Activated T-cell treated with anti-CD3 and anti-CD28 coated beads for 4 hours (primary cell): ENCODE data around the gene RBPJL.

ENCODE experiments used
- DNase-seq: peaks from one replicate; pipeline ENCODE4 v3.0.0-alpha.2; 2020

Gene RBPJL

DNA sequence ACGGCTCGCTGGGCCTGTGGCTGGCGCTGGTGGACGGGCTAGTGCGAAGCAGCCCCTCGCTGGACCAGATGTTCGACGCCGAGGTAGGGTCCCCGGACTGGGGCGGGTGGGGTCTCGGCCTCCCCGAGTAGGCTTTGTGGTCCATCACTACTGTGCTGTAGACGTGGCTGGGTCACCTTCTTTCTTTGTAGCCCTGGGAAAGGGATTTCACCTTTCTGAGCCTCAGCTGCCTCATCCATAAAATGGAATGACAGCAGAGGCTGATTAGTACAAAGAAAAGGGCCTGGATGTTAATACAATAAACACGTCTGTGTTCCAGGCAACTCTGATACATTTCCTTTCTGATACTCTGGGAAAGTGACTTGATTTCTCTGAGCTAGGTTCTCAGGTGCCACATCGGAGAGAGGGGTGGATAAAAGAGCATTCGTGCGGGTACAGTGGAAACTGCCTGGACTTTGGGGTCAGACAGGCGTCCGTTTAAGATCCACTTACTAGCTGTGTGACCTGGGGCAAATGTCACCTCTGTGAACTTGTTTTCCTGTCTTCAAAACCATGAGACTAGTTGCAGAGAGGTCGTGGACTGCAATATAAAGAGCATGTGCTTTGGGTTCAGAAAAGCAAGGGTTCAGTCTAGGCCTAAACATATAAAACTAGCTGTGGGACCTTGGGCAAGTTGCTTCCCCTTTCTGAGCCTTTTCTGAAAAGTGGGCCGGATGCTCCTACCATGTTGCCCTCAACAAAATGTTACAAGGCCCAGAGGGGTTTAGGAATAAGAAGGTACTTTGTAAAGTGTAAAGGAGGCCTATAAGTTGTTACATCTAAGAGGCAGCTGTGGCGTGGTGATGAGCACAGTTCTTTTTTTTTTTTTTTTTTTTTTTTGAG is 57.2 kb downstream of the RBPJL start:
- DNase-seq: no peak

DNA sequence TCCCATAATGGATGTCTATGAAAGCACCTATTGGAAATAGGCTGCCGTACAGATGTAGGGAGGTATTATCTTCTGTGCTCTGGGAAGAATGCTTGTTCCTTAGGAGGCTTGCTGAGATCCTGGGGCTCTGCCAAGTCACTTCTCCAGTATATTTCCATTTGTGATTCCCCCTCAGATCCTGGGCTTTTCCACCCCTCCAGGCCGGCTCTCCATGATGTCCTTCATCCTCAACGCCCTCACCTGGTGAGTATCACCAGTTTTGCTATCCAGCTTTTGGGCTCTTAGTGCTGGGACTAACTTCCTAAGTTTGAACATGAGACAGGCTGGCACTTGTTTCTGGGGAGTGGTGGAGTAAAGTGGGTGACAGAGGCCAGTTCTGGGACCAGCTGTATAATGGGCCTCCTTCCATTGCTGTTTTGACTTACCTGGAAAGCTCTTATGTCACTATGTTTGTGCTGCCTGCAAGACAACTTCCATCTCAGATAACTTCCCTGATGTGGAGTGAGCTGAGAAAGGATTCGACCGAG is 58.9 kb downstream of the RBPJL start:
- DNase-seq: no peak

GRCh38 chr20:45366192-45366591 is 59.6 kb downstream of the RBPJL start:
- no peak for DNase-seq

DNA sequence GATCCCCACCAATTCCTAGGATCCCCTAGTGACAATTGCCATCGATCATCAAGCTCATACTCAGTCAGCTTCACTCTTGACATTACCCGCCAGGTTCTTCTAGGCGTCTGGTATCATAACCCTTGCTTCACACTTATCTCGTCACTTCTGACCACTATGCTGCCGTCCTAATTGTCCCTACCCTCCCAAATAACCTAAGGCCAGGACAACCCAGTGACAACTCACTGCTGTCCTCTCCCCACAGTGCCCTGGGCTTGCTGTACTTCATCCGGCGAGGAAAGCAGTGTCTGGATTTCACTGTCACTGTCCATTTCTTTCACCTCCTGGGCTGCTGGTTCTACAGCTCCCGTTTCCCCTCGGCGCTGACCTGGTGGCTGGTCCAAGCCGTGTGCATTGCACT is 60.0 kb downstream of the RBPJL start:
- no peak for DNase-seq

DNA sequence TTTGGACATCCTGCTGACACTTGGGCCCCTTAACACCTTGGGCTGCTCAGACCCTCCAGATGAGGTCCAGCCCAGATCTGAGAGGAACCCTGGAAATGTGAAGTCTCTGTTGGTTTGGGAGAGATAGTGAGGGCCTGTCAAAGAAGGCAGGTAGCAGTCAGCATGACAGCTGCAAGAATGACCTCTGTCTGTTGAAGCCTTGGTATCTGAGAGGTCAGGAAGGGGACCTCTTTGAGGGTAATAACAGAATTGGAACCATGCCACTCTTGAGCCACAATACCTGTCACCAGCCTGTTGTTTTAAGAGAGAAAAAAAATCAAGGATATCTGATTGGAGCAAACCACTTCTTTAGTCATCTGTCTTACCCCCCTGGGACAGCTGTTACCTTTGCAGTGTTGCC is 60.5 kb downstream of the RBPJL start:
- no peak for DNase-seq
